HepG2 (cell line): ENCODE results near the gene SLC45A3. TPM values are rescaled to one million over a fixed set of nuclear protein-coding genes. Genes with fewer than 3 reads are reported as not detected.

ENCODE experiments used
- ATAC-seq: fragments of 200-7000 bp; cut with Tn5 transposase; 3 replicates; pipeline ENCODE4 v1.9.1; 2020; ENCODE audit warnings: mild to moderate bottlenecking, moderate library complexity
- BruUV-seq: library from RNA; stranded (reverse); fragments of 400-500 nt; replicated peaks from 2 replicates; lab custom pipeline; 2021; lab: Mats Ljungman, UMichigan
- CTCF ChIA-PET: fragments of 300-600 bp; formaldehyde crosslinking; extraction: SDS; loops from one replicate; lab custom pipeline; 2021; ENCODE audit warnings: low total read pairs, inconsistent platforms, low intra/inter-chr PET ratio; lab: Yijun Ruan, JAX
- POLR2A ChIA-PET: fragments of 350-600 bp; sonication (Branson Sonifier 250); formaldehyde crosslinking; loops from one replicate; lab custom pipeline; 2020; ENCODE audit warnings: antibody characterized with exemption, inconsistent platforms; lab: Yijun Ruan, JAX
- DNase-seq: peaks from one replicate; pipeline ENCODE4 v3.0.0-alpha.2; 2015; ENCODE audit warnings: low spot score
- FAIRE-seq: peaks from 3 replicates; lab custom pipeline; 2011; peaks lifted over from hg19 to GRCh38; lab: Jason Lieb, UNC
- H2AFZ ChIP-seq: one replicate; pipeline ENCODE4 v1.6.1; 2011; ENCODE audit warnings: low read length, inconsistent platforms
- H3K27ac ChIP-seq: fragments of 300-600 bp; 3 replicates; pipeline ENCODE4 v1.8.0; 2011; ENCODE audit warnings: mixed run types, mild to moderate bottlenecking, mixed read lengths, low read length, inconsistent platforms; ENCODE audit not compliant: insufficient read depth; ENCODE audit errors: extremely low read length
- H3K27me3 ChIP-seq, 2 experiments: fragments of 200-600 bp in 1 of 2; 2 replicates in 1 of 2; 3 replicates in 1 of 2; pipeline versions ENCODE4 v1.6.0 to v1.8.0; 2011; ENCODE audit warnings: low read length in 2 of 2, mild to moderate bottlenecking in 2 of 2, moderate library complexity in 2 of 2, inconsistent platforms in 1 of 2; ENCODE audit not compliant: insufficient read depth in 2 of 2, control insufficient read depth in 1 of 2
- H3K36me3 ChIP-seq, 2 experiments: fragments of 200-600 bp in 1 of 2; replicated peaks in 1 of 2; 2 replicates in 1 of 2; 3 replicates in 1 of 2; pipeline versions ENCODE4 v1.5.1 to v1.8.0; 2011; ENCODE audit warnings: low read length in 2 of 2, inconsistent platforms in 1 of 2; ENCODE audit not compliant: insufficient read depth in 2 of 2, control insufficient read depth in 1 of 2
- H3K4me1 ChIP-seq: 2 replicates; pipeline ENCODE4 v1.5.1; 2012; ENCODE audit warnings: low read length, inconsistent platforms; ENCODE audit not compliant: insufficient read depth
- H3K4me2 ChIP-seq: 2 replicates; pipeline ENCODE4 v1.6.0; 2011; ENCODE audit warnings: low read depth, low read length, inconsistent platforms
- H3K4me3 ChIP-seq, 3 experiments: fragments of 200-600 bp in 1 of 3; sonication (generic), shearing (Covaris generic) in 1 of 3; replicated peaks in 1 of 3; 2 replicates each; pipeline ENCODE4 v1.5.1; 2011 to 2016; ENCODE audit warnings: low read length in 3 of 3, inconsistent platforms in 2 of 3, low read depth in 2 of 3, mild to moderate bottlenecking in 2 of 3, control low read depth in 1 of 3, mixed read lengths in 1 of 3; ENCODE audit not compliant: insufficient read depth in 1 of 3
- H3K79me2 ChIP-seq: one replicate; pipeline ENCODE4 v1.6.1; 2011; ENCODE audit warnings: low read length, inconsistent platforms; ENCODE audit not compliant: insufficient read depth
- H3K9ac ChIP-seq: 2 replicates; pipeline ENCODE4 v1.6.0; 2011; ENCODE audit warnings: mild to moderate bottlenecking, low read depth, low read length, inconsistent platforms; ENCODE audit not compliant: insufficient read depth
- H3K9me3 ChIP-seq: 2 replicates; pipeline ENCODE4 v1.5.1; 2012; ENCODE audit warnings: mild to moderate bottlenecking, low read length
- H4K20me1 ChIP-seq: 2 replicates; pipeline ENCODE4 v1.6.0; 2011; ENCODE audit warnings: inconsistent platforms, mild to moderate bottlenecking, low read length, moderate library complexity; ENCODE audit not compliant: insufficient read depth
- BCL3 ChIP-seq: sonication (generic); formaldehyde crosslinking; IDR thresholded peaks from 2 replicates; pipeline ENCODE4 v1.5.1; 2020; ENCODE audit warnings: mild to moderate bottlenecking, missing genetic modification reagents, moderate library complexity
- CHD2 ChIP-seq: IDR thresholded peaks from 2 replicates; pipeline ENCODE4 v1.6.1; 2011; ENCODE audit warnings: low read depth, low read length, improper control_type of control experiment
- FOXM1 ChIP-seq: sonication (generic); formaldehyde crosslinking; IDR thresholded peaks from 2 replicates; pipeline ENCODE4 v1.5.0; 2020; ENCODE audit warnings: missing genetic modification reagents
- JDP2 ChIP-seq: sonication (generic); formaldehyde crosslinking; IDR thresholded peaks from 2 replicates; pipeline ENCODE4 v1.8.1; 2022; ENCODE audit warnings: missing genetic modification reagents, borderline replicate concordance
- KDM2A ChIP-seq: sonication (generic); formaldehyde crosslinking; IDR thresholded peaks from 2 replicates; pipeline ENCODE4 v1.4.0; 2020; ENCODE audit warnings: low read depth, missing genetic modification reagents, borderline replicate concordance
- MED1 ChIP-seq: sonication (generic); formaldehyde crosslinking; IDR thresholded peaks from 2 replicates; pipeline ENCODE4 v1.4.0; 2020; ENCODE audit warnings: missing genetic modification reagents
- MEF2D ChIP-seq: sonication (generic); formaldehyde crosslinking; IDR thresholded peaks from 2 replicates; pipeline ENCODE4 v1.5.1; 2020; ENCODE audit warnings: mild to moderate bottlenecking, missing genetic modification reagents
- MXD4 ChIP-seq: IDR thresholded peaks from 2 replicates; pipeline ENCODE4 v1.6.1; 2016; ENCODE audit warnings: mild to moderate bottlenecking, missing biosample characterization, missing genetic modification reagents
- MZF1 ChIP-seq: sonication (generic); formaldehyde crosslinking; IDR thresholded peaks from 2 replicates; pipeline ENCODE4 v1.8.1; 2023; ENCODE audit warnings: mild to moderate bottlenecking, missing genetic modification reagents, borderline replicate concordance
- SP1 ChIP-seq, 2 experiments: fragments of 450-650 bp in 1 of 2; sonication (generic) in 1 of 2; formaldehyde crosslinking in 1 of 2; IDR thresholded peaks; 2 replicates each; pipeline versions ENCODE4 v1.4.0 to v1.6.1; 2016 to 2020; ENCODE audit warnings: missing genetic modification reagents in 1 of 2
- TBL1XR1 ChIP-seq: fragments of 150-350 bp; IDR thresholded peaks from 2 replicates; pipeline ENCODE4 v1.6.1; 2014; ENCODE audit warnings: borderline replicate concordance, low read length; ENCODE audit not compliant: partially characterized antibody
- U2AF1 ChIP-seq: fragments of 200-400 bp; formaldehyde crosslinking; optimal IDR thresholded peaks from 2 replicates; pipeline ENCODE3; 2017; ENCODE audit warnings: mild to moderate bottlenecking, low read depth, low read length
- YEATS4 ChIP-seq: sonication (generic); formaldehyde crosslinking; IDR thresholded peaks from 2 replicates; pipeline ENCODE4 v1.4.0; 2020; ENCODE audit warnings: missing genetic modification reagents, borderline replicate concordance
- ZMYM4 ChIP-seq: sonication (generic); formaldehyde crosslinking; IDR thresholded peaks from 2 replicates; pipeline ENCODE4 v1.8.1; 2023; ENCODE audit warnings: mild to moderate bottlenecking, missing genetic modification reagents
- ZNF138 ChIP-seq: sonication (generic); formaldehyde crosslinking; IDR thresholded peaks from 2 replicates; pipeline ENCODE4 v1.5.0; 2020; ENCODE audit warnings: mild to moderate bottlenecking, low read depth, missing genetic modification reagents
- ZNF235 ChIP-seq: sonication (generic); formaldehyde crosslinking; IDR thresholded peaks from 2 replicates; pipeline ENCODE4 v1.8.1; 2023; ENCODE audit warnings: mild to moderate bottlenecking, missing genetic modification reagents, borderline replicate concordance
- ZNF446 ChIP-seq: sonication (generic); formaldehyde crosslinking; IDR thresholded peaks from 2 replicates; pipeline ENCODE4 v1.5.0; 2020; ENCODE audit warnings: mild to moderate bottlenecking, missing genetic modification reagents
- ZNF501 ChIP-seq: sonication (generic); formaldehyde crosslinking; IDR thresholded peaks from 2 replicates; pipeline ENCODE4 v1.5.1; 2020; ENCODE audit warnings: mild to moderate bottlenecking, moderate library complexity, missing genetic modification reagents
- ZNF510 ChIP-seq: sonication (generic); formaldehyde crosslinking; IDR thresholded peaks from 2 replicates; pipeline ENCODE4 v1.4.0; 2020; ENCODE audit warnings: low read depth, mild to moderate bottlenecking, missing genetic modification reagents
- ZNF609 ChIP-seq: sonication (generic); formaldehyde crosslinking; IDR thresholded peaks from 2 replicates; pipeline ENCODE4 v1.4.0; 2020; ENCODE audit warnings: mild to moderate bottlenecking, missing genetic modification reagents, borderline replicate concordance
- WGBS: methylation state at CpG from one replicate; pipeline ENCODE4 v1.1.6; 2017; ENCODE audit warnings: low lambda C conversion rate; 5-methylcytosine and 5-hydroxymethylcytosine counted together
- in situ Hi-C: cut with HindIII; loops from 2 replicates; pipeline ENCODE4 v1.10.0; 2017; ENCODE audit warnings: low pct_unique_long_range_greater_than_20kb; ENCODE audit not compliant: extremely low pct_ligation_motif_present
- intact Hi-C: fragments of 100-400 bp; cut with micrococcal nuclease; formaldehyde crosslinking; loops from one replicate; pipeline ENCODE4 v1.10.0; 2022; ENCODE audit not compliant: unreplicated experiment
- polyA plus RNA-seq, 8 experiments: library from polyadenylated mRNA; depleted of rRNA in 3 of 8; stranded (reverse) in 7 of 8; unstranded in 1 of 8; fragments of >200 nt; fragmentation: Illumina TruSeq in 4 of 8; extraction: Trizol in 4 of 8; gene quantifications; 2 replicates each; pipeline versions ENCODE4 v1.2.1 to v1.2.3, GENCODE V29; 2011 to 2016; ENCODE audit warnings: low read depth in 4 of 8, missing spikeins in 1 of 8, mixed read lengths in 1 of 8; ENCODE audit not compliant: insufficient read depth in 1 of 8
- total RNA-seq, 5 experiments: library from RNA; depleted of rRNA; stranded (reverse); fragments of >200 nt; fragmentation: Illumina TruSeq; extraction: Trizol; gene quantifications; 2 replicates each; pipeline ENCODE4 v1.2.3, GENCODE V29; 2016; ENCODE audit warnings: low read depth in 1 of 5

Gene SLC45A3
- total and polyA plus RNA-seq, 2 of the 13 experiments (the other 11 are each of a cell fraction or from before 2014, with no cell fraction given): 3.4 to 4.1 TPM

- Histone ChIP-seq H3K4me2 (no peak overlapping the region), H3K27ac (no peak overlapping the region), H3K9me3 (no peaks in the 10 kb centered on the region), H3K36me3 (no peaks in the 10 kb centered on the region), H3K9ac (no peak overlapping the region), H3K79me2 (no peaks in the 10 kb centered on the region), H3K4me1 (peaks cover 99% of the 10 kb centered on the region), H4K20me1 (no peaks in the 10 kb centered on the region), H3K27me3 (no peaks in the 10 kb centered on the region), H2AFZ (no peak overlapping the region), H3K4me3 (no peak overlapping the region)
- no TSS peak for BruUV-seq
- 39% methylated on average over 5 of the region's 5 CpGs for WGBS
- ChIA-PET POLR2A (interaction anchor here (0.8 kb wide), 2 partner anchors 8 to 10 kb away, joined by 3 read pairs; no protein-coding TSS in a partner anchor), CTCF (no interaction called here)
- in situ Hi-C loops: loop anchor here (5.0 kb wide), 1 partner anchor 33 kb away; no protein-coding TSS in a partner anchor
- FAIRE-seq (peak; percentile 63), DNase-seq (peak; percentile 25), ATAC-seq (peak; percentile 62)
- intact Hi-C loops: no loop called here
- no peak for TF ChIP-seq KDM2A (CRISPR knock-in tag)
- TF ChIP-seq MED1 (CRISPR knock-in tag): no peak
- TF ChIP-seq ZNF501 (CRISPR knock-in tag): peak; percentile 42; the same call in 1 of the 2 replicates
- TF ChIP-seq SP1 (IDR thresholded peaks at IDR 0.05): no peak
- TF ChIP-seq SP1 (CRISPR knock-in tag; IDR thresholded peaks at IDR 0.05): no peak
- TF ChIP-seq ZNF446: no peak
- peak; percentile 33; the same call in 1 of the 2 replicates for TF ChIP-seq MXD4 (CRISPR knock-in tag)
- TF ChIP-seq U2AF1: no peak
- no peak for TF ChIP-seq JDP2
- TF ChIP-seq CHD2: no peak
- no peak for TF ChIP-seq ZNF609
- TF ChIP-seq ZNF510 (CRISPR knock-in tag): no peak
- no peak for TF ChIP-seq FOXM1 (CRISPR knock-in tag)
- TF ChIP-seq ZNF138: no peak
- no peak for TF ChIP-seq ZNF235 (CRISPR knock-in tag)
- no peak for TF ChIP-seq YEATS4 (CRISPR knock-in tag)
- no peak for TF ChIP-seq MZF1 (CRISPR knock-in tag)
- TF ChIP-seq BCL3: no peak
- TF ChIP-seq TBL1XR1: no peak
- no peak for TF ChIP-seq MEF2D (CRISPR knock-in tag)
- no peak for TF ChIP-seq ZMYM4
Measured at GRCh38 chr1:205668951-205669340, 11.4 kb downstream of the SLC45A3 start.
